NCI-H2196 treated with DMSO at 0.1 percent for 48 hours (cell line): ENCODE measurements around the gene CYP4A22.
"Not testable (repeated sequence)": the region's sequence is repeated elsewhere in the genome, so short reads cannot be mapped to it uniquely, and the experiment has no call there.

ENCODE experiments used
- DNase-seq: peaks from one replicate; lab custom pipeline; 2025; ENCODE audit not compliant: unreplicated experiment; lab: John Stamatoyannopoulos, UW

Gene CYP4A22

GRCh38 chr1:47184090-47184821, 47.0 kb downstream of the CYP4A22 start:
- no peak for DNase-seq

DNA sequence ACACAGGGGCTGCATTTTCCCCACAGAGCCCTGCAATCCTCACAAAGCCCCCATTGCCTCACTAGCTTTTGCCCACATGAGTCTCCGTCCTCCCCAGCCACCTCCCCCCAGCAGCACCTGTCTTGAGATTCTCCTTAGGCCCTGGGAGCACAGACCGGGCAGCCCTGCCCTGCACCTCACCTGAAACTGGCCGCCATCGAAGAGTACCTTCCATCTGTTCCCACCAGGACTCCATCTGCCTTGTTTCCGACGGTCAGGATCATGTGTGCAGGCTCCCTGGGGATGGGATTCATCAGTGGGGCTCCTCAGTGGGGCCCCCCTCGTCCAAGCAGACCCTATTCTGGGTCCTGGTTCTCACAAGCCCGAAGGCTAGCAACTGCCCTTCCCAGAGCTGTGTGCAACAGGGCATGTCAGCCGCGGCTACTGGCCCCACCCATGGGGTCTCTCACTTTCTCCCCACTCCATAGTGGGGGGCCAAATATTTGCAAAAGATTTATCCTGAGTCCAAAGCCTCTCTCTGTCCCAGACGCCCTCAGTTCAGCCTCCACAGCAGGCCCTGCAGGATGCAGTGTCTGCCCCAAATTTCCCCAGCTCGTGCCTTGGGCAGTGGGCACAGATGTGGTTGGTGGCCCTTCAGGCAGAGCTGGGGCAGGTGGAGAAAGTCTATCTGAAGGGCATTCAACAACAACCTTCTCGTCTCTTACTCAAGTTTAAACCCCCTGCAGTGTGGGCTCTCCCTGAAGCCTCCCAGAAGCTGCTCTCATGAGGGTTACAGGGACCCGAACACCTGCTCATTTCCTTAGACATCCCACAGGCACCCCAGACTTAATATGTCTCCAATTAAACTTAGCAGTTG, 47.8 kb downstream of the CYP4A22 start:
- DNase-seq: no peak

DNA sequence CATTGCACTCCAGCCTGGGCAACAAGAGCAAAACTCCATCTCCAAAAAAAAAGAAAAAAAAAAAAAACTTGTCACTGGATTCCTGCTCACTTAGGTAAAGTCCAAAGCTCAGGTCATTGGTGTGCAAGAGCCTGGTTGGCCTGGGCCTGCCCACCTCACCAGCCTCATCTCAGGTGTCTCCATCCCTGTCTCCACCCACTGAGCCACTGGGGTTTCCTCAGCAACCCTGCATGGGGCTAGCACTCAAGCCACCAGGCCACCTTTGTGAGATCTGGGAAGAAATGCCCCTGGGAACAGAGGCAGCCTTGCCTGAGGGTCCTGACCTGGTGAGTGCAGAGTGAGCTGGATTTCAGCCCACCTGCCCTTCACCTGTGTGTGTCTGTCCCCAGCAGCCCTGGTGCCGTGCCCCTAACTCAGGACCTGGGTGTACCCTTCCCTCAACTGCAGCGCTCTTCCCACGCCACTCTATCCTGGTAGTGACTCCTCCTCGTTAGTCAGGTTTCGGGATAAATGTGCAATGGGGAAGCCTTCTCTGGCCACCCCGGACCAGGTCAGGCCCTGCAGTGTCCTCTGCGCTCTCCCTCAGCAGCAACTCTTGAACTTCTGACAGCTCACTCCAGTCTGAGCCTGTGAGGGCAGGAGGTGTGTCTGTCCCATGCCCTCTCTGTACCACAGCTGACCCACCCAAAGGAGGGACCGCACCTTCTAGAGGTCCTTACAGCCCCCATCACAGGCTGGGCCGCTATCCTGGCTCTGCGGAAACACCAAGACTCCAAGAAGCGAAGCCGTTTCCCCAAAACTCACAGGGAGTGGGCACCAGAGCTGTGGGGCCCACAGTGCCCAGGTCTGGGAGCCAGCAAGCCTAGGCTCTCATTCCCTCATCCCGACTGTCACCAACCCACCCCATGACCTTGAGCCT, 49.3 kb downstream of the CYP4A22 start:
- no peak for DNase-seq

GRCh38 chr1:47187231-47187925, 50.1 kb downstream of the CYP4A22 start:
- no peak for DNase-seq

GRCh38 chr1:47187926-47188250, 50.6 kb downstream of the CYP4A22 start:
- DNase-seq: no peak

GRCh38 chr1:47188791-47189785, 51.8 kb downstream of the CYP4A22 start:
- no peak for DNase-seq

DNA sequence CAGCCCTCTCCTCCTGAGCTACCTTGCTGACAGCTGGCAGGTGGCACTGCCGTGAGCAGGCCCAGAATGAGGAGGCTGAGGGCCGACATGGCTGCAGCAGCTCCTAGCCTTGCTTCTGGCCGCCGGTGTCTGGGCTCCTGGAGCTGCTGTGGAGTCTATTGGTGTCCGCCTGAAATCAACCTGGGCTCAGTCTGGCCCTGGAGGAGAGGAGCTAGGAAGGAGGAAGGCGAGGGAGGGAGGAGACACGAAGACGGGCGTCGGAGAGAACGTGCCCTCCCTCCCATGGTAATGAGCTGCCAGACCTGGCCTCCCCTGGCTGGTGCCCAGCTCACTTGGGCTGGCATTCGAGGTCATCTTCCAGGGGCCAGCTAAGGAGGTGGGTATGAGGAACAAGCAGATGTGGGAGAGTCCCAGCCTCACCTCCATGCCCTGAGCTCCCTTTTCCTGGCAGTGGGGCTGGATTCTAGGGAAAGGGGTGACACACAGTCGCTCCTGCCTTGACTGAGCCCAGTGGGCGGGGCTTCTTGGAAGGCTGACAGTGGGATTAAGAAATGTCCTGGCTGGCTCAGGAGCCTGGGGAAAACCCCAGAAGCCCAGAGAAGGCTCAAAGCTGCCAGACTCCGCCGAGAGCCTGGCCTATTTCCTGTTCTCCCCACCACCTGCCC, 52.7 kb downstream of the CYP4A22 start, which contains the start of gene PDZK1IP1:
TSS of gene PDZK1IP1 (minus strand) at position 193 of the 665 bp plus-strand sequence. CDS start at position 89, 104 bp downstream.
- DNase-seq: peak; percentile 24

GRCh38 chr1:47190509-47190855, 53.2 kb downstream of the CYP4A22 start:
- no peak for DNase-seq

GRCh38 chr1:47190857-47191256, 53.6 kb downstream of the CYP4A22 start:
- DNase-seq: no peak

GRCh38 chr1:47191940-47192457, 54.8 kb downstream of the CYP4A22 start:
- no peak for DNase-seq

GRCh38 chr1:47192458-47193384, 55.5 kb downstream of the CYP4A22 start:
- DNase-seq: peak; percentile 47

- DNase-seq: not testable (repeated sequence)
Observed at GRCh38 chr1:47193496-47193895, 56.3 kb downstream of the CYP4A22 start.

GRCh38 chr1:47194311-47194710, 57.1 kb downstream of the CYP4A22 start:
- DNase-seq: no peak

GRCh38 chr1:47195981-47196380, 58.7 kb downstream of the CYP4A22 start:
- not testable (repeated sequence) for DNase-seq

GRCh38 chr1:47196622-47197021, 59.4 kb downstream of the CYP4A22 start:
- DNase-seq: no peak

DNA sequence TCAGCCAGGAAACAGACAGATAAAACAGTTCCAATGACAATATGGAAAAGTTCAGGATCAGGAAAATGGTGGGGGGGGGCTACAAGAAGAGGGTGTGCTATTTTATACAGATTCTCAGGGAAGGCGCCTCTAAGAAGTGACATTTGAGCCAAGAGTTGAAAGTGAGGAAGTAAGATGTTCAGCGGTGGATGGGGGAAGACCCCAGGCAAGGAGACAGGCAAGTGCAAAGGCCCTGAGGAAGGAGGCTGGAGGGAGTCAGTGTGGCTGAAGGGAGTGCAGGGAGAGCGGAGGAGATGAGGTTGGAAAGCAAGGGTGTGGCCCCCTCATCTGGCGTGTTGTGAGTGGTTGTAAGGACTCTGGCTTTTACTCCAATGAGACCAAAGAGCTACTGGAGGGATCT, 61.0 kb downstream of the CYP4A22 start:
- no peak for DNase-seq
